Uterus (tissue), 4 donors: ENCODE measurements around the gene ITPR1. TPM values are rescaled to one million over a fixed set of nuclear protein-coding genes. Genes with fewer than 3 reads are reported as not detected.

Source experiments
- DNase-seq, 2 donors: peaks; one replicate each; pipeline ENCODE4 v3.0.0-alpha.2; 2019 to 2020
- H3K27ac ChIP-seq, 2 donors: fragments of 200-600 bp; sonication (generic); 1 replicate in 1 of 2; 2 replicates in 1 of 2; pipeline ENCODE4 v1.5.1; 2016 to 2018
- H3K27me3 ChIP-seq, 2 donors: fragments of 200-600 bp; sonication (generic); one replicate each; pipeline ENCODE4 v1.5.1; 2018 to 2019; ENCODE audit warnings: control low read depth in 1 of 2
- H3K36me3 ChIP-seq, 2 donors: fragments of 200-600 bp; sonication (generic); one replicate each; pipeline ENCODE4 v1.5.1; 2019; ENCODE audit warnings: control low read depth in 1 of 2
- H3K4me1 ChIP-seq, 2 donors: fragments of 200-600 bp; sonication (generic); one replicate each; pipeline ENCODE4 v1.5.1; 2018 to 2019; ENCODE audit warnings: control low read depth in 1 of 2
- H3K4me3 ChIP-seq, 2 donors: fragments of 200-600 bp; sonication (generic); 1 replicate in 1 of 2; 2 replicates in 1 of 2; pipeline ENCODE4 v1.5.1; 2018 to 2019; ENCODE audit warnings: mild to moderate bottlenecking in 1 of 2
- H3K9me3 ChIP-seq, 2 donors: fragments of 200-600 bp; sonication (generic); one replicate each; pipeline ENCODE4 v1.5.1; 2019; ENCODE audit warnings: control low read depth in 1 of 2
- CTCF ChIP-seq, 4 experiments: fragments of 200-600 bp in 2 of 4; fragments of 450-650 bp in 2 of 4; sonication (generic) in 2 of 4; IDR thresholded peaks; one replicate each; pipeline ENCODE4 v1.5.1; 2016 to 2019; ENCODE audit warnings: antibody characterized with exemption in 4 of 4, mild to moderate bottlenecking in 2 of 4, moderate library complexity in 1 of 4
- POLR2A ChIP-seq, 2 donors: fragments of 450-650 bp; IDR thresholded peaks; one replicate each; pipeline ENCODE4 v1.6.1; 2016; ENCODE audit warnings: antibody characterized with exemption in 2 of 2, mild to moderate bottlenecking in 1 of 2, moderate library complexity in 1 of 2
- intact Hi-C: fragments of 100-400 bp; cut with DNase I; formaldehyde crosslinking; loops from one replicate; pipeline ENCODE4 v1.15.1; 2023; ENCODE audit warnings: low total_unique reads
- total RNA-seq, 4 donors: library from RNA; depleted of rRNA in 3 of 4; stranded (reverse); fragments of >200 nt in 3 of 4; gene quantifications; one replicate each; pipeline versions ENCODE4 v1.1.0 to v1.2.4, GENCODE V29; 2014 to 2023
- donor health status: DM: yes; HTN: yes; CAD: no.

Gene ITPR1
- total RNA-seq, 4 donors from 2014 or later, result 98.2 to 224 (median 141) TPM

GRCh38 chr3:4848176-4848825, 355.2 kb downstream of the ITPR1 start:
- H3K27ac ChIP-seq, result no peak overlapping the region
- no peaks in the 10 kb centered on the region for H3K36me3 ChIP-seq
- H3K4me3 ChIP-seq, result no peak overlapping the region
- H3K27me3 ChIP-seq, result no peaks in the 10 kb centered on the region
- intact Hi-C loops, result no loop called here
- H3K4me1 ChIP-seq, result no peaks in the 10 kb centered on the region
- TF ChIP-seq POLR2A (IDR thresholded peaks at IDR 0.05) (no peak), CTCF (IDR thresholded peaks at IDR 0.05) (no peak)
- DNase-seq, result no peak
- no peaks in the 10 kb centered on the region for H3K9me3 ChIP-seq

GRCh38 chr3:4849136-4849535, 356.0 kb downstream of the ITPR1 start:
- Histone ChIP-seq H3K4me1 (peaks cover 0 to 5% of the 10 kb centered on the region in 2 donors), H3K9me3 (no peaks in the 10 kb centered on the region), H3K4me3 (no peak overlapping the region), H3K27me3 (no peaks in the 10 kb centered on the region), H3K27ac (no peak overlapping the region), H3K36me3 (no peaks in the 10 kb centered on the region)
- intact Hi-C loops, result no loop called here
- TF ChIP-seq POLR2A (IDR thresholded peaks at IDR 0.05) (no peak), CTCF (IDR thresholded peaks at IDR 0.05) (no peak)
- DNase-seq, result no peak

- no peak for DNase-seq
- no peak for TF ChIP-seq CTCF (IDR thresholded peaks at IDR 0.05)
- no peak for TF ChIP-seq POLR2A (IDR thresholded peaks at IDR 0.05)
- no peak overlapping the region for H3K4me3 ChIP-seq
- H3K27ac ChIP-seq, result no peak overlapping the region
- H3K36me3 ChIP-seq, result no peaks in the 10 kb centered on the region
- H3K4me1 ChIP-seq, result peaks cover 0 to 5% of the 10 kb centered on the region in 2 donors
- H3K27me3 ChIP-seq, result no peaks in the 10 kb centered on the region
- H3K9me3 ChIP-seq, result no peaks in the 10 kb centered on the region
- intact Hi-C loops, result no loop called here
These were observed 356.6 kb downstream of the ITPR1 start for GRCh38 chr3:4849739-4850138.

- TF ChIP-seq POLR2A (IDR thresholded peaks at IDR 0.05) (no peak), CTCF (IDR thresholded peaks at IDR 0.05) (no peak)
- H3K36me3 ChIP-seq, result no peaks in the 10 kb centered on the region
- DNase-seq, result no peak
- no peaks in the 10 kb centered on the region for H3K27me3 ChIP-seq
- intact Hi-C loops, result no loop called here
- H3K9me3 ChIP-seq, result no peaks in the 10 kb centered on the region
- H3K4me3 ChIP-seq, result no peak overlapping the region
- H3K4me1 ChIP-seq, result peaks cover 0 to 5% of the 10 kb centered on the region in 2 donors
- no peak overlapping the region for H3K27ac ChIP-seq
These were observed 357.2 kb downstream of the ITPR1 start for GRCh38 chr3:4850211-4850927.

GRCh38 chr3:4850928-4851265, 357.7 kb downstream of the ITPR1 start:
- intact Hi-C loops, result no loop called here
- Histone ChIP-seq H3K9me3 (no peaks in the 10 kb centered on the region), H3K4me1 (peaks cover 0 to 5% of the 10 kb centered on the region in 2 donors), H3K27me3 (no peaks in the 10 kb centered on the region), H3K27ac (no peak overlapping the region), H3K4me3 (no peak overlapping the region), H3K36me3 (no peaks in the 10 kb centered on the region)
- TF ChIP-seq CTCF (IDR thresholded peaks at IDR 0.05) (no peak), POLR2A (IDR thresholded peaks at IDR 0.05) (no peak)
- DNase-seq, result no peak
